WERI-Rb-1 (cell line): ENCODE data around the gene PDE2A.

ENCODE experiments used
- DNase-seq: peaks from one replicate; pipeline ENCODE4 v3.0.0-alpha.2; 2020
- H3K27ac ChIP-seq: fragments of 250-450 bp; sonication (Bioruptor Pico); 2 replicates; pipeline ENCODE4 v1.5.1; 2020; ENCODE audit warnings: mild to moderate bottlenecking, moderate library complexity
- H3K27me3 ChIP-seq: fragments of 250-450 bp; sonication (Bioruptor Pico); 2 replicates; pipeline ENCODE4 v1.5.1; 2021; ENCODE audit warnings: mild to moderate bottlenecking, low read depth, moderate library complexity; ENCODE audit not compliant: insufficient read depth, severe bottlenecking
- H3K36me3 ChIP-seq: fragments of 250-450 bp; sonication (Bioruptor Pico); 2 replicates; pipeline ENCODE4 v1.5.1; 2020; ENCODE audit warnings: mild to moderate bottlenecking, moderate library complexity
- H3K4me3 ChIP-seq: 2 replicates; pipeline ENCODE4 v1.5.1; 2011; ENCODE audit warnings: low read depth, mild to moderate bottlenecking, control low read depth, low read length
- H3K9me3 ChIP-seq: fragments of 250-450 bp; sonication (Bioruptor Pico); 2 replicates; pipeline ENCODE4 v1.5.1; 2021; ENCODE audit warnings: mild to moderate bottlenecking, moderate library complexity; ENCODE audit not compliant: severe bottlenecking
- CTCF ChIP-seq: IDR thresholded peaks from 2 replicates; pipeline ENCODE4 v1.5.1; 2011; ENCODE audit warnings: low read depth, mild to moderate bottlenecking, control low read depth, inconsistent platforms, low read length

Gene PDE2A

GRCh38 chr11:72535194-72535547 is 139.1 kb downstream of the PDE2A start:
- Histone ChIP-seq H3K27me3 (no peaks in the 10 kb centered on the region), H3K27ac (no peak overlapping the region), H3K9me3 (no peaks in the 10 kb centered on the region), H3K4me3 (no peak overlapping the region), H3K36me3 (no peaks in the 10 kb centered on the region)
- DNase-seq = no peak
- TF ChIP-seq CTCF = 0 out of 2 replicates have a peak, but pooled peaks have one; percentile 13

- no peak for DNase-seq
- H3K27me3 ChIP-seq = no peaks in the 10 kb centered on the region
- no peak overlapping the region for H3K4me3 ChIP-seq
- H3K27ac ChIP-seq = no peak overlapping the region
- no peaks in the 10 kb centered on the region for H3K9me3 ChIP-seq
- no peak for TF ChIP-seq CTCF
- H3K36me3 ChIP-seq = no peaks in the 10 kb centered on the region
These were observed 139.6 kb downstream of the PDE2A start for GRCh38 chr11:72534371-72535193.

GRCh38 chr11:72529068-72529467 is 145.2 kb downstream of the PDE2A start:
- Histone ChIP-seq H3K9me3 (no peaks in the 10 kb centered on the region), H3K36me3 (no peaks in the 10 kb centered on the region), H3K4me3 (no peak overlapping the region), H3K27ac (no peak overlapping the region), H3K27me3 (no peaks in the 10 kb centered on the region)
- TF ChIP-seq CTCF = no peak
- no peak for DNase-seq

- Histone ChIP-seq H3K27me3 (no peaks in the 10 kb centered on the region), H3K27ac (no peak overlapping the region), H3K4me3 (no peak overlapping the region), H3K36me3 (no peaks in the 10 kb centered on the region), H3K9me3 (no peaks in the 10 kb centered on the region)
- DNase-seq = no peak
- no peak for TF ChIP-seq CTCF
These were observed 146.1 kb downstream of the PDE2A start for GRCh38 chr11:72528121-72528520.
